GM23338 (cell line): ENCODE results near the gene ZKSCAN8. TPM values are rescaled to one million over a fixed set of nuclear protein-coding genes. Genes with fewer than 3 reads are reported as not detected.

ENCODE experiments used
- ATAC-seq: fragments of 200-7000 bp; cut with Tn5 transposase; 3 replicates; pipeline ENCODE4 v1.9.1; 2020
- DNase-seq: peaks from one replicate; pipeline ENCODE4 v3.0.0-alpha.2; 2015; ENCODE audit warnings: low spot score
- H2AFZ ChIP-seq: fragments of 200-600 bp; sonication (generic); 2 replicates; pipeline ENCODE4 v1.8.0; 2016; ENCODE audit warnings: antibody characterized with exemption, mild to moderate bottlenecking, moderate library complexity
- H3F3A ChIP-seq: fragments of 200-600 bp; sonication (generic); replicated peaks from 2 replicates; pipeline ENCODE4 v1.8.0; 2017; ENCODE audit warnings: antibody characterized with exemption, mixed run types, low read depth
- H3K27ac ChIP-seq: fragments of 200-600 bp; sonication (generic); 2 replicates; pipeline ENCODE4 v1.6.1; 2016; ENCODE audit warnings: low read depth
- H3K27me3 ChIP-seq: fragments of 200-600 bp; sonication (generic); 2 replicates; pipeline ENCODE4 v1.8.0; 2016; ENCODE audit warnings: mild to moderate bottlenecking, mixed run types, moderate library complexity; ENCODE audit not compliant: insufficient read depth
- H3K36me3 ChIP-seq: fragments of 200-600 bp; sonication (generic); 2 replicates; pipeline ENCODE4 v1.8.0; 2016; ENCODE audit warnings: mild to moderate bottlenecking; ENCODE audit not compliant: insufficient read depth
- H3K4me1 ChIP-seq: fragments of 200-600 bp; sonication (generic); 2 replicates; pipeline ENCODE4 v1.8.0; 2016; ENCODE audit warnings: mild to moderate bottlenecking, moderate library complexity; ENCODE audit not compliant: insufficient read depth
- H3K4me2 ChIP-seq: fragments of 200-600 bp; sonication (generic); 2 replicates; pipeline ENCODE4 v1.7.1; 2017; ENCODE audit warnings: mixed run types
- H3K4me3 ChIP-seq: fragments of 200-600 bp; sonication (generic); 2 replicates; pipeline ENCODE4 v1.6.1; 2016; ENCODE audit warnings: mixed run types
- H3K79me2 ChIP-seq: fragments of 200-600 bp; sonication (generic); replicated peaks from 2 replicates; pipeline ENCODE4 v1.8.0; 2017; ENCODE audit warnings: mild to moderate bottlenecking; ENCODE audit not compliant: insufficient read depth
- H3K9me2 ChIP-seq: fragments of 200-600 bp; sonication (generic); 2 replicates; pipeline ENCODE4 v1.8.0; 2017; ENCODE audit not compliant: insufficient read depth
- H4K20me1 ChIP-seq: fragments of 200-600 bp; sonication (generic); replicated peaks from 2 replicates; pipeline ENCODE4 v1.8.0; 2017; ENCODE audit warnings: mild to moderate bottlenecking; ENCODE audit not compliant: insufficient read depth
- H3K27ac Mint-ChIP-seq: 2 replicates; pipeline ENCODE4 v1.8.0; 2020; ENCODE audit warnings: inconsistent platforms, mild to moderate bottlenecking, moderate library complexity, mixed read lengths
- H3K27me3 Mint-ChIP-seq: 3 replicates; pipeline ENCODE4 v1.8.0; 2022; ENCODE audit warnings: low read depth, mild to moderate bottlenecking, moderate library complexity, mixed read lengths, inconsistent platforms; ENCODE audit not compliant: insufficient read depth, poor library complexity
- H3K36me3 Mint-ChIP-seq: 3 replicates; pipeline ENCODE4 v1.8.0; 2021; ENCODE audit warnings: low read depth, mild to moderate bottlenecking, inconsistent platforms, moderate library complexity, mixed read lengths
- H3K4me1 Mint-ChIP-seq: 3 replicates; pipeline ENCODE4 v1.8.0; 2020; ENCODE audit warnings: mild to moderate bottlenecking, inconsistent platforms, mixed read lengths
- H3K4me3 Mint-ChIP-seq: 3 replicates; pipeline ENCODE4 v1.8.0; 2021; ENCODE audit warnings: moderate library complexity, mild to moderate bottlenecking, inconsistent platforms, mixed read lengths
- H3K9me3 Mint-ChIP-seq: 3 replicates; pipeline ENCODE4 v1.8.0; 2020; ENCODE audit warnings: moderate library complexity, mild to moderate bottlenecking, inconsistent platforms, mixed read lengths
- CREB1 ChIP-seq: fragments of 250-450 bp; sonication (Bioruptor Pico); IDR thresholded peaks from 2 replicates; pipeline ENCODE4 v1.5.0; 2020; ENCODE audit warnings: low read depth, mild to moderate bottlenecking, moderate library complexity
- EZH2phosphoT487 ChIP-seq: fragments of 200-600 bp; sonication (generic); IDR thresholded peaks from one replicate; pipeline ENCODE4 v1.8.1; 2018; ENCODE audit warnings: antibody characterized with exemption; ENCODE audit not compliant: unreplicated experiment
- NANOG ChIP-seq: IDR thresholded peaks from 2 replicates; pipeline ENCODE4 v1.6.1; 2016; ENCODE audit warnings: antibody characterized with exemption, borderline replicate concordance
- POLR2AphosphoS5 ChIP-seq: IDR thresholded peaks from 2 replicates; pipeline ENCODE4 v1.6.1; 2016; ENCODE audit warnings: antibody characterized with exemption, low read depth
- STAT1 ChIP-seq: IDR thresholded peaks from one replicate; pipeline ENCODE4 v1.6.1; 2016; ENCODE audit warnings: antibody characterized with exemption; ENCODE audit not compliant: unreplicated experiment
- ZNF331 ChIP-seq: fragments of 250-450 bp; sonication (Bioruptor Pico); IDR thresholded peaks from 2 replicates; pipeline ENCODE4 v1.5.0; 2020; ENCODE audit warnings: low read depth, mild to moderate bottlenecking, moderate library complexity
- polyA plus RNA-seq: library from polyadenylated mRNA; unstranded; fragments of >200 nt; fragmentation: Nextera tagmentation; extraction: Ambion mirVana; gene quantifications from 2 replicates; pipeline ENCODE4 v1.2.1, GENCODE V29; 2016
- total RNA-seq: library from RNA; depleted of rRNA; stranded (reverse); fragments of >200 nt; shearing (Covaris generic); gene quantifications from 2 replicates; pipeline ENCODE4 v1.2.3, GENCODE V29; 2014
- TF ChIP-seq, protein P1 (sequence below), 2 experiments: fragments of 200-600 bp in 1 of 2; sonication (generic) in 1 of 2; conservative IDR thresholded peaks; 2 replicates each; pipeline versions ENCODE4 v1.5.1 to v1.6.1; 2016 to 2017; ENCODE audit warnings: antibody characterized with exemption in 2 of 2, low read depth in 2 of 2, mild to moderate bottlenecking in 2 of 2, moderate library complexity in 1 of 2
- TF ChIP-seq, protein P2 (sequence below): IDR thresholded peaks from one replicate; pipeline ENCODE4 v1.6.1; 2018; ENCODE audit warnings: antibody characterized with exemption; ENCODE audit not compliant: unreplicated experiment
- TF ChIP-seq, protein P3 (sequence below): fragments of 250-450 bp; sonication (Bioruptor Pico); IDR thresholded peaks from 2 replicates; pipeline ENCODE4 v1.5.0; 2020; ENCODE audit warnings: mild to moderate bottlenecking, moderate library complexity

ZKSCAN8 gene
- total and polyA plus RNA-seq, 2 experiments from 2014 or later = 4.2 to 22.6 TPM

- TF ChIP-seq POLR2AphosphoS5 (no peak), NANOG (no peak), CREB1 (no peak), ZNF331 (CRISPR knock-in tag) (no peak), STAT1 (no peak), EZH2phosphoT487 (no peak)
- TF ChIP-seq, protein P1, sequence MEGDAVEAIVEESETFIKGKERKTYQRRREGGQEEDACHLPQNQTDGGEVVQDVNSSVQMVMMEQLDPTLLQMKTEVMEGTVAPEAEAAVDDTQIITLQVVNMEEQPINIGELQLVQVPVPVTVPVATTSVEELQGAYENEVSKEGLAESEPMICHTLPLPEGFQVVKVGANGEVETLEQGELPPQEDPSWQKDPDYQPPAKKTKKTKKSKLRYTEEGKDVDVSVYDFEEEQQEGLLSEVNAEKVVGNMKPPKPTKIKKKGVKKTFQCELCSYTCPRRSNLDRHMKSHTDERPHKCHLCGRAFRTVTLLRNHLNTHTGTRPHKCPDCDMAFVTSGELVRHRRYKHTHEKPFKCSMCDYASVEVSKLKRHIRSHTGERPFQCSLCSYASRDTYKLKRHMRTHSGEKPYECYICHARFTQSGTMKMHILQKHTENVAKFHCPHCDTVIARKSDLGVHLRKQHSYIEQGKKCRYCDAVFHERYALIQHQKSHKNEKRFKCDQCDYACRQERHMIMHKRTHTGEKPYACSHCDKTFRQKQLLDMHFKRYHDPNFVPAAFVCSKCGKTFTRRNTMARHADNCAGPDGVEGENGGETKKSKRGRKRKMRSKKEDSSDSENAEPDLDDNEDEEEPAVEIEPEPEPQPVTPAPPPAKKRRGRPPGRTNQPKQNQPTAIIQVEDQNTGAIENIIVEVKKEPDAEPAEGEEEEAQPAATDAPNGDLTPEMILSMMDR (conservative IDR thresholded peaks at IDR 0.05; ENCODE audit: low read depth in 2 of 2) = no peak
- TF ChIP-seq, protein P2, sequence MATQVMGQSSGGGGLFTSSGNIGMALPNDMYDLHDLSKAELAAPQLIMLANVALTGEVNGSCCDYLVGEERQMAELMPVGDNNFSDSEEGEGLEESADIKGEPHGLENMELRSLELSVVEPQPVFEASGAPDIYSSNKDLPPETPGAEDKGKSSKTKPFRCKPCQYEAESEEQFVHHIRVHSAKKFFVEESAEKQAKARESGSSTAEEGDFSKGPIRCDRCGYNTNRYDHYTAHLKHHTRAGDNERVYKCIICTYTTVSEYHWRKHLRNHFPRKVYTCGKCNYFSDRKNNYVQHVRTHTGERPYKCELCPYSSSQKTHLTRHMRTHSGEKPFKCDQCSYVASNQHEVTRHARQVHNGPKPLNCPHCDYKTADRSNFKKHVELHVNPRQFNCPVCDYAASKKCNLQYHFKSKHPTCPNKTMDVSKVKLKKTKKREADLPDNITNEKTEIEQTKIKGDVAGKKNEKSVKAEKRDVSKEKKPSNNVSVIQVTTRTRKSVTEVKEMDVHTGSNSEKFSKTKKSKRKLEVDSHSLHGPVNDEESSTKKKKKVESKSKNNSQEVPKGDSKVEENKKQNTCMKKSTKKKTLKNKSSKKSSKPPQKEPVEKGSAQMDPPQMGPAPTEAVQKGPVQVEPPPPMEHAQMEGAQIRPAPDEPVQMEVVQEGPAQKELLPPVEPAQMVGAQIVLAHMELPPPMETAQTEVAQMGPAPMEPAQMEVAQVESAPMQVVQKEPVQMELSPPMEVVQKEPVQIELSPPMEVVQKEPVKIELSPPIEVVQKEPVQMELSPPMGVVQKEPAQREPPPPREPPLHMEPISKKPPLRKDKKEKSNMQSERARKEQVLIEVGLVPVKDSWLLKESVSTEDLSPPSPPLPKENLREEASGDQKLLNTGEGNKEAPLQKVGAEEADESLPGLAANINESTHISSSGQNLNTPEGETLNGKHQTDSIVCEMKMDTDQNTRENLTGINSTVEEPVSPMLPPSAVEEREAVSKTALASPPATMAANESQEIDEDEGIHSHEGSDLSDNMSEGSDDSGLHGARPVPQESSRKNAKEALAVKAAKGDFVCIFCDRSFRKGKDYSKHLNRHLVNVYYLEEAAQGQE = no peak
- TF ChIP-seq, protein P3, sequence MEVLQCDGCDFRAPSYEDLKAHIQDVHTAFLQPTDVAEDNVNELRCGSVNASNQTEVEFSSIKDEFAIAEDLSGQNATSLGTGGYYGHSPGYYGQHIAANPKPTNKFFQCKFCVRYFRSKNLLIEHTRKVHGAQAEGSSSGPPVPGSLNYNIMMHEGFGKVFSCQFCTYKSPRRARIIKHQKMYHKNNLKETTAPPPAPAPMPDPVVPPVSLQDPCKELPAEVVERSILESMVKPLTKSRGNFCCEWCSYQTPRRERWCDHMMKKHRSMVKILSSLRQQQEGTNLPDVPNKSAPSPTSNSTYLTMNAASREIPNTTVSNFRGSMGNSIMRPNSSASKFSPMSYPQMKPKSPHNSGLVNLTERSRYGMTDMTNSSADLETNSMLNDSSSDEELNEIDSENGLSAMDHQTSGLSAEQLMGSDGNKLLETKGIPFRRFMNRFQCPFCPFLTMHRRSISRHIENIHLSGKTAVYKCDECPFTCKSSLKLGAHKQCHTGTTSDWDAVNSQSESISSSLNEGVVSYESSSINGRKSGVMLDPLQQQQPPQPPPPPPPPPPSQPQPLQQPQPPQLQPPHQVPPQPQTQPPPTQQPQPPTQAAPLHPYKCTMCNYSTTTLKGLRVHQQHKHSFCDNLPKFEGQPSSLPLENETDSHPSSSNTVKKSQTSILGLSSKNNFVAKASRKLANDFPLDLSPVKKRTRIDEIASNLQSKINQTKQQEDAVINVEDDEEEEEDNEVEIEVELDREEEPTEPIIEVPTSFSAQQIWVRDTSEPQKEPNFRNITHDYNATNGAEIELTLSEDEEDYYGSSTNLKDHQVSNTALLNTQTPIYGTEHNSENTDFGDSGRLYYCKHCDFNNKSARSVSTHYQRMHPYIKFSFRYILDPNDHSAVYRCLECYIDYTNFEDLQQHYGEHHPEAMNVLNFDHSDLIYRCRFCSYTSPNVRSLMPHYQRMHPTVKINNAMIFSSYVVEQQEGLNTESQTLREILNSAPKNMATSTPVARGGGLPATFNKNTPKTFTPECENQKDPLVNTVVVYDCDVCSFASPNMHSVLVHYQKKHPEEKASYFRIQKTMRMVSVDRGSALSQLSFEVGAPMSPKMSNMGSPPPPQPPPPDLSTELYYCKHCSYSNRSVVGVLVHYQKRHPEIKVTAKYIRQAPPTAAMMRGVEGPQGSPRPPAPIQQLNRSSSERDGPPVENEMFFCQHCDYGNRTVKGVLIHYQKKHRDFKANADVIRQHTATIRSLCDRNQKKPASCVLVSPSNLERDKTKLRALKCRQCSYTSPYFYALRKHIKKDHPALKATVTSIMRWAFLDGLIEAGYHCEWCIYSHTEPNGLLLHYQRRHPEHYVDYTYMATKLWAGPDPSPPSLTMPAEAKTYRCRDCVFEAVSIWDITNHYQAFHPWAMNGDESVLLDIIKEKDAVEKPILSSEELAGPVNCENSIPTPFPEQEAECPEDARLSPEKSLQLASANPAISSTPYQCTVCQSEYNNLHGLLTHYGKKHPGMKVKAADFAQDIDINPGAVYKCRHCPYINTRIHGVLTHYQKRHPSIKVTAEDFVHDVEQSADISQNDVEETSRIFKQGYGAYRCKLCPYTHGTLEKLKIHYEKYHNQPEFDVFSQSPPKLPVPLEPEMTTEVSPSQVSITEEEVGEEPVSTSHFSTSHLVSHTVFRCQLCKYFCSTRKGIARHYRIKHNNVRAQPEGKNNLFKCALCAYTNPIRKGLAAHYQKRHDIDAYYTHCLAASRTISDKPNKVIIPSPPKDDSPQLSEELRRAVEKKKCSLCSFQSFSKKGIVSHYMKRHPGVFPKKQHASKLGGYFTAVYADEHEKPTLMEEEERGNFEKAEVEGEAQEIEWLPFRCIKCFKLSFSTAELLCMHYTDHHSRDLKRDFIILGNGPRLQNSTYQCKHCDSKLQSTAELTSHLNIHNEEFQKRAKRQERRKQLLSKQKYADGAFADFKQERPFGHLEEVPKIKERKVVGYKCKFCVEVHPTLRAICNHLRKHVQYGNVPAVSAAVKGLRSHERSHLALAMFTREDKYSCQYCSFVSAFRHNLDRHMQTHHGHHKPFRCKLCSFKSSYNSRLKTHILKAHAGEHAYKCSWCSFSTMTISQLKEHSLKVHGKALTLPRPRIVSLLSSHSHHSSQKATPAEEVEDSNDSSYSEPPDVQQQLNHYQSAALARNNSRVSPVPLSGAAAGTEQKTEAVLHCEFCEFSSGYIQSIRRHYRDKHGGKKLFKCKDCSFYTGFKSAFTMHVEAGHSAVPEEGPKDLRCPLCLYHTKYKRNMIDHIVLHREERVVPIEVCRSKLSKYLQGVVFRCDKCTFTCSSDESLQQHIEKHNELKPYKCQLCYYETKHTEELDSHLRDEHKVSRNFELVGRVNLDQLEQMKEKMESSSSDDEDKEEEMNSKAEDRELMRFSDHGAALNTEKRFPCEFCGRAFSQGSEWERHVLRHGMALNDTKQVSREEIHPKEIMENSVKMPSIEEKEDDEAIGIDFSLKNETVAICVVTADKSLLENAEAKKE (CRISPR knock-in tag) = no peak
- Histone ChIP-seq H3K27ac (peak overlapping the region; percentile 91; the same call in 1 of the 2 replicates), H3K36me3 (peaks cover 6% of the 10 kb centered on the region; the same call in 1 of the 2 replicates), H3K79me2 (peaks cover 53% of the 10 kb centered on the region), H3K4me1 (peaks cover 15% of the 10 kb centered on the region), H3K9me2 (no peaks in the 10 kb centered on the region), H4K20me1 (peaks cover 23% of the 10 kb centered on the region), H3F3A (no peaks in the 10 kb centered on the region), H3K4me2 (peak overlapping the region; percentile 80), H3K27me3 (peaks cover 26% of the 10 kb centered on the region), H3K4me3 (peak overlapping the region; percentile 83), H2AFZ (no peak overlapping the region)
- Mint-ChIP-seq H3K36me3 (peaks cover 22% of the 10 kb centered on the region), H3K27me3 (peaks cover 12% of the 10 kb centered on the region), H3K4me1 (peaks cover 15% of the 10 kb centered on the region), H3K9me3 (no peaks in the 10 kb centered on the region), H3K27ac (peak overlapping the region; percentile 95), H3K4me3 (peak overlapping the region; percentile 98)
- no peak for DNase-seq
- no peak for ATAC-seq
These were observed 763 bp downstream of the ZKSCAN8 start for GRCh38 chr6:28142446-28142845.
